Fibroblast of peridontal ligament (primary cell): ENCODE measurements around the gene ARL6.

ENCODE experiments used
- DNase-seq: peaks from one replicate; pipeline ENCODE4 v3.0.0-alpha.2; 2010; ENCODE audit errors: extremely low read depth

The ARL6 gene, protein sequence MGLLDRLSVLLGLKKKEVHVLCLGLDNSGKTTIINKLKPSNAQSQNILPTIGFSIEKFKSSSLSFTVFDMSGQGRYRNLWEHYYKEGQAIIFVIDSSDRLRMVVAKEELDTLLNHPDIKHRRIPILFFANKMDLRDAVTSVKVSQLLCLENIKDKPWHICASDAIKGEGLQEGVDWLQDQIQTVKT

DNA sequence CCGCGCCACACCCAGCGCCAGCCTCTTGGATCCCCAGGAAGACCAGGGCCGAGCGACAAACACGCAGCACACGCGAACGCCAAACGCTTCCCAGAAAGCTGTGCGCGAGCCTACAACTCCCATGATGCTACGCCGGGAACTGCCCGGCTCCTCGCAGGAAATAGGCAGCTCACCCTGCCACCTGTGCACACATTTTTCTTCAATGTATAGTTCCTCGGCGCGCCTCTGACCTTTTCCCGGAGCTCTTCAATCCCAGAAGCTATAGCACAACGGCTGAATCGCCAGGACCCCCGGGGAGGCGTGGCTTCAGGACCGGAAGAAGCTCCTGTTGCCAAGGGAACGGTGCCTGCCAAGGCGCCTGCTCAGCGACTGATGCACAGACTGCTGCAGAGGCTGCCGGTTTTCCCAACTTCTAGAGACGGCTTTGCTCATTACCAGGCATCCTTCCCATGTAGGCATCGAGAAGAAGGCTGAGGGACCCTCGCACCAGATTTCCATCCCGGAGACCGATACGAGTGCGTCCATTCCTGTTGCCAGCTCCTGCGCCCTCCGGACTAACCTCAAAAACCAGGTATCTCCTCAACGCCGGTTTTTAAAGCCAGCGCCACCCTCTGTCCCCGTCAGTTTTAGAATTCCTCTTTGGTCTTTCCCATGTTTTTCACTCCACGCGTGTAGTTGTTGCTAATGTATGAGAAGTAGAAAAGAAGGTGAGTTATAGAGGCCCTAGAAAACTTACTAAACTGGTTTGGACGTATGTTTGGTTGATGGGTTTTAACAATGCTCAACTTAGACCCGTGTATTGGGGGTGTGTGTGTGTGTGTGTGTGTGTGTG is at the start of gene ARL6:
Gene ARL6 (plus strand): TSS at position 352 of the 832 bp plus-strand sequence. CDS start 3,350 bp downstream, outside the sequence.
- DNase-seq, result peak; percentile 84

DNA sequence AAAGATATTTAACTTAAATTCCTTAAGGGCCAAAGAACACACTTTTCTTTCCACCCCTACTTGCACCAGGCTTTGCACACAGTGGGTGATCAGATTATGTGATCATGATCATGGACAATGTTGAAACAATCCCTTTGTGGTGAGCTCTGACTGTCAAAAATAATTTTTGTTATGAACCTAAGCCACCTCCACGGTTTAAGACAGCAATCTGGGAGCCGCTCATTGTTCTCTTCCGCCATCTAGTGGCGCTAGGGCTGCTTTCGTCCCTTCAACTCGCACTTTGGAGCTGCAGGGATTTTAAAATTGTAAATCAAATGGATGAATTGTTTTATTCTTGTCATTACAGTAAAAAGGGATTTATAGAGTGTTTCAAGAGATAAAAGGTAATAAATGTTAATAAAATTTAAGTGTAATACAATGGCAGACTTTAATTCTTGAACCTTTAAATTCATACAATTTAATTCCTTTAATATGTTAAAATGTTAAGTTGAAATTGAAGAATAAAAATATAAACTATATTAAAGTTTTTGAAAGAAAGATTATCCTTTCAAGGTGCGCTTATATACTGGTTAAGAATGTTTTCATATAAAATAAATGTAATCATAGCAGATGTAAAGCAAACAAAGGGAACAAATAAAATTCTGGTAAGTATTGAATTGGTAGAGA is 45.3 kb upstream of the ARL6 start:
- DNase-seq, result peak; percentile 66

DNA sequence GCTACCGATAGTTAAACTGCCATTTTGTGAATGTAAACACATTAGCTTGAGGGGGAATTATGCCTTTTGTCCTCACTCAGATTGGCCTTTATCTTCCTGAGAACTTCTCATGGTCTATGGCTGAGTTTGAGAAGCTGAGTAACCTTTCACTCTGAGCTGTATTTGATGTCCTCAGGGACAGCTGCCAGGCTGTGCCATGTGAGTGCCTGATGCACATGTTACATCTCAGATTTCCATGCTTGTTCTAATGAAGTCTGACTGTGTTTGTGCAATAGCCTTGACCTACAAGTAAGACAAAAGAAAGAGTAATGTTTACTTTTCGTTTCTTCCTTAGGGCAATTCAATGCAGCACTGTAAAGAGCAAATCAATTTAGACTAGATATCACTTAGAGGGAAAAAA is 44.1 kb upstream of the ARL6 start:
- no peak for DNase-seq

DNA sequence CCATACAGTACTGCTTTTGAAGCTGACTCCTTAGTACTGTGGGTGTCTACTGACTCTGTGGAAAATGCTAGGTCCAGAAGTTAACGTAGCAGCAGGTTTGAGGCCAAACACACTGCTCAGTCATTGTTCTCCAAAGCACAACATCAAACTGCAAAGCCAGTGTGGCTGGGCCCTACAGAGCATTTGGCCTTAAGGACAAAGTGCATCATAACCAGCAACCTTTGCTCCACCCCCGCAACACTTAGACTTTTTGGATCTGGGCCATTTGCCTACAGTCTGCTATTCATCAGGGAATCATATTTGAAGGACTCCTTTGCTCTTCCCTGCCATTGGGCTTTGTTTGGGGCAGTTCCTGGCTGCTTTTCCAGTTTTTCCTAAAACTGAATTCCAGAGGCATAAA is 43.1 kb upstream of the ARL6 start:
- no peak for DNase-seq

DNA sequence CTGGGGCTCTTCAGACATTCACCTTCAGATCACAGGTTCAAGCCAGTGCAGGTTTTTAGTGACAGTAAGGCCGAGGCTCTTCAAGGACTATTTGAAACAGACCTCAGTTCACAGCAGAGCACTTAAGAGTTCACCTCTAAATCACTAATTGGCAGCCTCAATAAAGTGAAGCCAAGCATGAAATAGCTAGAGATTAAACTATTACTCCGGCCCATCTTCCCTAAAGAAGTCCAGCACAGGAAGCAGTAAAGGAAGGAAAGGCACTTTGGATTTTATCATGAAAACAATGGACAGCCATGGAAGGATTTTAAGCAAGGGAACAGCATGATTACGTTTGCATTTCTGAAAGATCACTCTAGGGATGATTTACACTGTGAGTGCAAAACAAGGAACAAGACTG is 27.6 kb upstream of the ARL6 start:
- DNase-seq, result no peak

DNA sequence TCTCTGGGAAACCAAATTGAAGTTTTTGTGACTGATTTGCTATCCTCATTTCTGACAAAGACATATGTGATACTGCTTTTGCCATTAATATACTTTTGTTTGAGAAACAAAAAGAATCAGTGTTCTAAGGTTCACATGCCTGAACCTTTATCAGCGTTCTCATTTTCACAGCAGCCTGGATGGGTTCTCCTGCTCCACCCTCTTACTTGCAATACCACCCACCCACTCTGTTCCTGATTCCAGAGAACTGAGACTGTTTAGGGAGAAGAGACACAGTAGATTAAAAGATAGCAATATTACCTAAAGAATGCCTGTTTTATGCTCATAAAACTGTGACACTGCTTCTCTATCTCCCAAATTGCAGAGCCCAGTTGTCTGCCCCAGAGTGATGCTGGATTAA is 25.8 kb upstream of the ARL6 start:
- no peak for DNase-seq

DNA sequence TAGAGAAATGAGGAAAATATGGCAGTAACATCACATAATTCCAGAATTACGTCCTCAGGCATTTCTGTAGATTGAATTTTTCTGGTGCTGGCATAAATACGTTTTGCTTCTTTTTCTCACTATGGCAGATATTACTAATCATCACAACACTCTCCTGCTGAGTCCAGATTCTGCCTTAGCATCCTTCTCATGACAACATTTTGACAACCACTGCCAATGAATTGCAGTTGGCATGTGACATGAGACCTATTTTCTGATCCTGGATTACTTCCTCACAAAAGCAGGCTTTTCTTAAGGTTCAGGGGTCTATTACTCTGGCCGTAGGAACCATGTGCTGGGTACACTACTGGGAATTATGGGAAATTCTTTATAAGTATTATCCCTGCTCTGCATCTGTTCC is 22.5 kb upstream of the ARL6 start:
- DNase-seq, result no peak

DNA sequence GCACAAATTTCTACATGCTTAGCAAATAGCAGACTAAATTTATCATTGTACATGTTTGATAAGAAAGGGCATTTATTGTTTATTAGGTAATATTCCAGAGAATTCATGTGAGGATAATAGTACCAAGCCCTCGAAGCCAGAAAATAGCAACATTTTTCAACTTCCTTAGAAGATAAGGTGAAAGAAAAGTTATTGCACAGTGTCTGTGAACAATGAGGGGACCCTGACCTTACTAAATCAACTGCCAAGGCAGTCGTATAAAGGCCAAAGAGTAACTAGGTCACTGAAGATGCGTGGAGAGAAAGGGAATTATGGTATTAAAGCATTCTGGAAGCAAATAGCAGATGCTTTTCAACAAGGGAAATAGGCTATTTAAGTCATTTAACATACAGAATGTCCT is 20.3 kb upstream of the ARL6 start:
- no peak for DNase-seq

DNA sequence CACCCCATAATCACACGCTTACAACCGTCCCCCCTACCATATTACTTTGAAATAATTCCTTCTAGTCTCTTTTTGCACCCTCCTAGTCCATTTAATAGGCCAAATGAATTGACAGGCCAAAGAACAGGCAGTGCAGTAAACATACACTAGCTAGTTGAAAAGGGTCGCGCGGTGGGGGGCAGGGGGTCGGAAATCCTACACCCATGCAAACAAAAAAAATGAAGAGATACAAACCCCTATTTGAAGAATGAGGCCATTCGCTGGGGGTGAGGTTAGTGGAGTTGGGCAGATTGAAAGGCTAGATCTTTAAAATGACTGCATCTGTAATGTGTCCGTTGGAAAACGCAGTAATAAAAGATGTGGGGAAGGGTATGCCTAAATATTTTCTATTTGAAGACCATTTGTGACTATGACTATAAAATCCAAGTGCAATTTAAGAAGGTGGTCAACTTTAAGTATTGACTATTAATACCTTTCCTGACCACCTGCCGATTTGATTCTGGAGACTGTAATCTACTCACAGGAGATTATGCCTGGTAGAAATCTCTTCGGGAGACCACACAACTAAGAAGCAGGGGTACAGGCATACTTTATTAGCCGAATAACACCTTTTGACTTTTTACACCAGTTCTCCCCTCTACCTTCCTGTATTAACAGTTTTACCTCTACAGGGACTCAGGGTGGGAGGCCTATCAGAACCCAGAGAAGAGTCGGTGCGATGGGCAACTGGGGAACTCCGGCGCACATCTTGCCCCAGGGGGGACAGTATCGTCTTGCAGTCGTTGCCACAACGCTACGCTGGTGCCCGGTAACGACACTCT is 762 bp upstream of the ARL6 start:
- no peak for DNase-seq

DNA sequence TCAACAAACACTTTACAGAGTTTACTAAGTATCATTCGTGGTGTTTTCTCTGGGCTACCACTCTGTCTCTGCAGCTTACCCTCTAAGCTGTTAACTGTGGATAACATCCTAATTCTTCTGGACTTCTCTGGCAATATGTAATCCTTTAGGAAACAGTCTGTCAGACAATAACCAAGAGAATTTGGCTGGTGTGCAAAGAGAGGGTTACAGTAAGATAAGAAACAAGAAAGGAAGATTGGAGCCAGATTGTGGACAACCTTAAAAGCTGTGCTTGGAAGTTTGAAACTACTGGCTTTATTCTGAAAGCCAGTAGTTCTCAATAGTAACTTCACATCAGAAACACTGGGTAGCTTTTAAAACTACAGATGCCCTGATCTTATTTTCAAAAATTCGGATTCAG is 778 bp downstream of the ARL6 start:
- DNase-seq, result peak; percentile 1

DNA sequence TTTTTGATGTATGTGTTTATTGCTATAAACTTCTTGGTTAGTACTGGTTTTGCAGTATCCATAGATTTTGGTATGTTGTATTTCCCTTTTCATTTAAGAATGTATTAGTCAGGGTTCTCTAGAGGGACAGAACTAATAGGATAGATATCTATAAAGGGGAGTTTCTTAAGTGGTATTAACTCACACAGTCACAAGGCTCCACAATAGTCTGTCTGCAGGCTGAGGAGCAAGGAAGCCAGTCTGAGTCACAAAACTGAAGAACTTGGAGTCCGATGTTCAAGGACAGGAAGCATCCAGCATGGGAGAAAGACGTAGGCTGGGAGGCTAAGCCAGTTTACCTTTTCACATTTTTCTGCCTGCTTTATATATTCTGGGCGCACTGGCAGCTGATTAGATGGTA is 8.4 kb downstream of the ARL6 start:
- no peak for DNase-seq

DNA sequence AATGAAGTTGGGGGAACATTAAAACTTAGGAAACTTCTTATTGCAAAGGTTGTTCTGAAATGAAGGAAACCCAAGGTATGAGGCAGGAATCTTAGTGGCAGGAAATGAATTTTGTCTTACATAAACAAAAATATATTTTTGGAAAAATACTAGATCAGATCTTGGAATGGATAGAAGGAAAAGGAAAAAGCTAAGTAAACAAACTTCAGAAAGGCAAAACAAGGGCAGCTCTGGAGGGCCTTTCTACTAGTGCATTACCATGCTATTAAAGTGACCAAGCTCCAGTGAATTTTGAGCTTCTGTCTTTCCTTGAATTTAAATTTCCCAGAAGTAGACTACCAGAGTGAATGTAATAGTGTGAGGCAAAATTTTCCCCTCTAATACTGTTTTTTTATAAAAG is 13.6 kb downstream of the ARL6 start:
- no peak for DNase-seq

DNA sequence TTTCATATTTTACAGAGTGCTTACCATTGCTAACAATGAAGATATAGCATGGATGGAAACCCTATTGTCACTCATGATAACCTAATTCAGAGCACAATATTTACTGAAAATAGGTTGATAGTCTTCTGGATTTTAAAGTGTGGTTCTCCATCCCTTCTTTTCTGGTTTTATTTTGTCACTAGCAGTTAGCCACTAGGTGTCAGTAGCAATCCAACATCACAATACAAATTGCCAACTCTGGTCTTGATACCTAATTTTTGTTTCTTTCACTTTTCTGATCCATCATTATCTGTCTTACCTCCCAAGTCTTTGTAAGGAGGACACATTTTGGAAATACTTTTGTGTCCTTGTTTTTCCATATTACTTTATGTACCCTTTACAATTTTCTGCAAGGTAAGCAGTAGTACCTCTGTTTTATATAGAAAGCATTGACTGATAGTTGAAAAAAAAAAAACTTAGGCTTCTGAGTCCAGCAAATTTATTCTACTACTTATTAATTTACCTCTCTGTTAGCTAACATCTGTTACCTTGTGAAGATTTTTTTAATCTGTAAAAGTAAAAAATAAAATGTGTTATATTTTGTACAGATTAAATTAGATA is 29.0 kb downstream of the ARL6 start:
- DNase-seq, result peak; percentile 81

DNA sequence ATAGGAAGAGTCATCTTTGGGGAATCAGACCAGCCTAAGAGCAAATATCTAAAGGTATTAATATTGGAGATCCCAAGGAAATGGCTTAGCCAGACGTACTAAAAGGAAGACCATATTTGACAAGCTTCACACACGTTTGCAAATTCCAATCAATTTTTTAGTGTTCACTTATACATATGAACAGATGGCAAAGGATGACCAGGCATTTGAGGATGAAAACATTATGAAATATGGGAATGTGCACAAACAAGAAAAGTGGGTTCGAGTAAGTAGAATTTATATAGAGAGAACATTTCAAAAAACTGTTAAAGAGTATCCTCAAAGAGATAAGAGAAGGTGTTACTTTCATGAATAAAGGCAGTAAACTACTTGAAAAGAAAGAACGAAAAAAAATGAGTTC is 31.4 kb downstream of the ARL6 start:
- DNase-seq, result no peak

DNA sequence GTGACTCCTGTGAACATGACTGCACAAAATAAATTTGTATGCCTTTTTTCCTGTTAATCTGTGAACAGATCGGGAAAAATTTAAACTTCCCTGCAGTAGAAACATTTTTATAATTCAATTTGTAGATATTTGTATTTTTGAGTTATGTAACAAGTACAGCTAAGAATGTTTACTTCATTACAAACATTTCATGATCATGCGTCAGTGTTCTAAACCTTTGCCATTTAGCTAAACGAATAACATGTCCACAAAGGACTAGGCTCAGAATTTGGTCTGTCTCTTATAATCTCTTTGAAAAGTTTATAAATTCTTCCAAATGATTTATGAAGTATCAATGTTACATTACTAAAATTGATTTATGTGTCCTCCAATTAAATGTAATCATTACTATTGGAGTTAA is 39.9 kb downstream of the ARL6 start:
- no peak for DNase-seq

DNA sequence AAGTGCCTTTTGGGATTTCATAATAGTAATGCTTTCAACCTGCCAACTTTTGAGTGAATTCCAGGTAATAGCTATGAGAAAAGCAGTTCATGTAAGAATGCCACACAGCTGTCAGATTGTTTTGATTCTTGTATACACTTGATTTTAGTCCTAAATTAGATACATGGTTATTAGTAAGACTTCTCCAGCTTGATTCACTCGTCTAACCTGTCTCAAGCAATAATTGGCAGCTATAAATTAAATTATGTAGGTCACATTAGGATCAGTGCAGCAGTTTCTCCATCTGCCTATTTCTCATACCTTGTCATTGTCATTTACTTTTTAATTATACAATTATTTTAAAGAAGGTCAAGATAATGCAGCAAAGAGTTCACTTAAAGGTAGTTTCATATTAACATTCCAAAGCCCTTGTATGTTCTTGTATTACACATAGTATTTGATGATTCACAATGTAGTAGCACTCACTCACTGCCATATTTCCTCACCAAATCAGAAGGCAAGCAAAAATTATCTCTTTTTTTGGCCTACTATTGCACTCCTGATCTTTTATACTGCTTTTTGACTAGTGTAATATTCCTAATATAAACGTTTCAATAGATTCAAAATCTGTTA is 46.3 kb downstream of the ARL6 start:
- DNase-seq, result peak; percentile 11

DNA sequence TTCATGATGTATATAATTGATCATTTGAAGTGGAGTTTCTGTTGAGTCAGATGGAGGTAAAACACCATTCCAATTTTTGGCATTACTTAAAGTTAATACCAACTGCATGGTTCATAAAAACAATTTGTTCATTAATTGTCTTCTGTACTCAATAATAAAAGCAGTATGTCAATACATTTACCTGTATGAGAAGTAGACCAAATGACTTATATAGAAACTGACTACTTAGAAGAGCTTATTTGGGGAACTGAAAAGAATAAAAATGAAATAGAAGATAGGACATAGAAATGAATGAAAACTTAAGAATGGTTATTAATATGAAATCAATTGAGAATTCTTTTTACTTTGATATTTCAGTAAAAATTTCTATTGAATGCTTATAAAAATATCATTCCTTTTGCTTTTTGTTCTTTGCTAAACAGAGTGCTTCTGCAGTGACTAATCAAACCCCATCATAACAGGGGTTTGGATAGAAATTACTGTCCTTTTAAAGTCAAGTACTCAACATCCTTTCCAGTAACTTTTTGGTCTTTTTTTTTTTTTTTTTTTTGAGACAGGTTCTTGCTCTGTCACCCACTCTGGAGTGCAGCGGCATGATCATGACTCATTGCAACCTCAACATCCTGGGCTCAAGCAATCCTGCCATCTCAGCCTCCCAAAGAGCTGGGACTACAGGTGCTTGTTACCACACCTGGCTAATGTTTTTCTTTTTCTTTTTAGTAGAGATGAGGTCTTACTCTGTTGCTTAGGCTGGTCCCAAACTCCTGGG is 50.8 kb downstream of the ARL6 start:
- no peak for DNase-seq

DNA sequence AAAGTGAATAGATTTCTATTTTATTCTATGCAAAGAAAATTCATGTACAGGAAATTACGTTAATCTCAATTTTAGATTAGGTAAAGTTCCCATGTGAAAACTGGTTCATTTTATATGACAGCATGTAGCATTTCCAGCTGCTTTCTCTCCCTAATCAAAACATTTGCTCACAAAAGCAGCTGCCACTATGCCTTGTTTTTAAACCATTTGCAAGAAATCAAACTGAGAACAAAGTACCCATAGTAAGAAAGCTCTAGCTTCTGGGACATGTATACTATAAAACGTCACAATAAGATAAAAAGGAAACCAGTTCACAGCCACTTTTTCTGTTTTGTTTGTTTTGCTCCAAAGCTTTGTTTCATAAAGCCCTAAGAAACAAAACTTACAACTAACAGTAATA is 52.3 kb downstream of the ARL6 start:
- DNase-seq, result no peak

DNA sequence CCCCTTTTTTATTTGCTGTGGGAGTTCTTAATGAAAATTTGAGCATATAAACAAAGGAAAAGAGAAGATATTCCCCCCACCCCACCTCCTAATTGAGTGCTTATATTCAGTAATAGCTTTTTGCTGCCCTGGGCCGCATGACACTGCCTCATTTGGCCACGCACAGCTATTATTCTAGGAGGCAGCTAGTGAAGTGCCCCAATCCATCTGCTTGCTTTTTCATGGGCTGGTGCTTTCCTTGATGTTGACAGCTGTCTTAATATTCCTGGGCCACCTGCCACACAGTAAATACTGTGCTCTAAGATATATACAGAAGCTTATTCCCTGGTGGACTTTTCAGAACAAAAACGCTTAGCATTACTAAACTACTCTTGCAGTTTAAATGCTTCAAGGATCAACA is 53.4 kb downstream of the ARL6 start:
- no peak for DNase-seq

DNA sequence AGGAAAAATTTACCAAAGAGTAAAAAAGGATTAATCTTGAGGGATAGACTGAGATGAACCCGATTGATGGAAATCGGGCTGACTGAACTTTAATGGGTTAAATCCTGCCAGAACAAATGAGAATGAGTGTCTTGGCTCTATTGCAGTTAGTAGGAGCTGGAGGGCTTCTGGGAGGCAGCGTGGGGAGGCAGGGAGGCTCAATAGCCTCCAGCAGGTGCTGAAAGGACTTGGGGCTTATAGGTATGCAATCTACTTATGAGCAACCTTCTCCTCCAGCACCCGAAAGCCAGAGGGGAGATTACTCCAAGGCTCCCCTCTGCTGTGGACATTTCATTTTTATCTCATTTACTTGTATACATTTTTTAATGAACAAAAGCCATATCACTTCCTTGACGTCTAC is 56.2 kb downstream of the ARL6 start:
- no peak for DNase-seq
